H1 (cell line): ENCODE measurements around the gene PLPPR4. TPM values are rescaled to one million over a fixed set of nuclear protein-coding genes. Genes with fewer than 3 reads are reported as not detected.
A peak's percentile ranks its signal among the peaks of the same experiment; 100 is the strongest.

Experiments used
- CBX5 ChIP-seq: fragments of 300-800, 300-1000 bp; sonication (generic); IDR thresholded peaks from 2 replicates; pipeline ENCODE4 v1.7.1; 2016; ENCODE audit warnings: antibody characterized with exemption, low read length, low read depth
- CBX8 ChIP-seq: fragments of 300-800, 300-1000 bp; sonication (generic); IDR thresholded peaks from 2 replicates; pipeline ENCODE4 v1.7.1; 2016; ENCODE audit warnings: low read depth, low read length, borderline replicate concordance
- CREB1 ChIP-seq: IDR thresholded peaks from 2 replicates; pipeline ENCODE4 v1.6.1; 2012; ENCODE audit warnings: inconsistent platforms
- GABPA ChIP-seq: IDR thresholded peaks from 2 replicates; pipeline ENCODE4 v1.6.1; 2011; ENCODE audit warnings: mild to moderate bottlenecking, low read length, moderate library complexity, borderline replicate concordance; ENCODE audit not compliant: insufficient read depth
- POLR2AphosphoS5 ChIP-seq: IDR thresholded peaks from 2 replicates; pipeline ENCODE4 v1.6.1; 2011; ENCODE audit warnings: low read depth, low read length
- RBBP5 ChIP-seq: IDR thresholded peaks from 2 replicates; pipeline ENCODE4 v1.7.1; 2012; ENCODE audit warnings: low read depth, mild to moderate bottlenecking, inconsistent platforms, low read length, moderate library complexity, borderline replicate concordance
- SIN3A ChIP-seq, 2 experiments: IDR thresholded peaks in 1 of 2; conservative IDR thresholded peaks in 1 of 2; 2 replicates each; pipeline ENCODE4 v1.6.1; 2011 to 2012; ENCODE audit warnings: low read length in 2 of 2, improper control_type of control experiment in 1 of 2, low read depth in 1 of 2, mild to moderate bottlenecking in 1 of 2
- SP4 ChIP-seq: IDR thresholded peaks from 2 replicates; pipeline ENCODE4 v1.6.1; 2012; ENCODE audit warnings: low read length, inconsistent platforms
- TEAD4 ChIP-seq: IDR thresholded peaks from 2 replicates; pipeline ENCODE4 v1.6.1; 2012; ENCODE audit warnings: low read depth, low read length, inconsistent platforms, mixed read lengths
- polyA plus RNA-seq, 7 experiments: library from polyadenylated mRNA; depleted of rRNA in 3 of 7; stranded (reverse) in 5 of 7; unstranded in 2 of 7; fragments of >200 nt in 5 of 7; fragments of 200-250 nt in 2 of 7; gene quantifications; 1 replicate in 5 of 7; 2 replicates in 1 of 7; 4 replicates in 1 of 7; pipeline versions ENCODE4 v1.2.1 to v1.2.3, GENCODE V29; 2011 to 2013; ENCODE audit warnings: missing spikeins in 2 of 7, mixed read lengths in 2 of 7
- total RNA-seq: library from RNA; stranded (reverse); fragmentation: NEBNext Ultra II Directional; extraction: Animal tissue kit (Norgen Biotek cat#: 25700); gene quantifications from 2 replicates; pipeline ENCODE4 v1.2.1, GENCODE V29; 2021
- TF ChIP-seq, protein P1 (sequence below): fragments of 300-600 bp; sonication (generic); IDR thresholded peaks from 2 replicates; pipeline ENCODE4 v1.7.1; 2012; ENCODE audit warnings: low read length, moderate library complexity, mild to moderate bottlenecking, inconsistent platforms; ENCODE audit not compliant: insufficient replicate concordance

The PLPPR4 gene
- total and polyA plus RNA-seq, 2 of the 8 experiments (the other 6 are each of a cell fraction or from before 2014, with no cell fraction given), result 0.74 to 2.2 TPM

- 0 out of 4 replicates have a peak, but pooled peaks of 1 of the 2 experiments have one; percentile 16 for TF ChIP-seq SIN3A (conservative IDR thresholded peaks at IDR 0.05 in 1 of 2, IDR thresholded peaks at IDR 0.05 in 1 of 2; ENCODE audit: low read depth in 1 of 2, low read length in 2 of 2)
- TF ChIP-seq, protein P1, sequence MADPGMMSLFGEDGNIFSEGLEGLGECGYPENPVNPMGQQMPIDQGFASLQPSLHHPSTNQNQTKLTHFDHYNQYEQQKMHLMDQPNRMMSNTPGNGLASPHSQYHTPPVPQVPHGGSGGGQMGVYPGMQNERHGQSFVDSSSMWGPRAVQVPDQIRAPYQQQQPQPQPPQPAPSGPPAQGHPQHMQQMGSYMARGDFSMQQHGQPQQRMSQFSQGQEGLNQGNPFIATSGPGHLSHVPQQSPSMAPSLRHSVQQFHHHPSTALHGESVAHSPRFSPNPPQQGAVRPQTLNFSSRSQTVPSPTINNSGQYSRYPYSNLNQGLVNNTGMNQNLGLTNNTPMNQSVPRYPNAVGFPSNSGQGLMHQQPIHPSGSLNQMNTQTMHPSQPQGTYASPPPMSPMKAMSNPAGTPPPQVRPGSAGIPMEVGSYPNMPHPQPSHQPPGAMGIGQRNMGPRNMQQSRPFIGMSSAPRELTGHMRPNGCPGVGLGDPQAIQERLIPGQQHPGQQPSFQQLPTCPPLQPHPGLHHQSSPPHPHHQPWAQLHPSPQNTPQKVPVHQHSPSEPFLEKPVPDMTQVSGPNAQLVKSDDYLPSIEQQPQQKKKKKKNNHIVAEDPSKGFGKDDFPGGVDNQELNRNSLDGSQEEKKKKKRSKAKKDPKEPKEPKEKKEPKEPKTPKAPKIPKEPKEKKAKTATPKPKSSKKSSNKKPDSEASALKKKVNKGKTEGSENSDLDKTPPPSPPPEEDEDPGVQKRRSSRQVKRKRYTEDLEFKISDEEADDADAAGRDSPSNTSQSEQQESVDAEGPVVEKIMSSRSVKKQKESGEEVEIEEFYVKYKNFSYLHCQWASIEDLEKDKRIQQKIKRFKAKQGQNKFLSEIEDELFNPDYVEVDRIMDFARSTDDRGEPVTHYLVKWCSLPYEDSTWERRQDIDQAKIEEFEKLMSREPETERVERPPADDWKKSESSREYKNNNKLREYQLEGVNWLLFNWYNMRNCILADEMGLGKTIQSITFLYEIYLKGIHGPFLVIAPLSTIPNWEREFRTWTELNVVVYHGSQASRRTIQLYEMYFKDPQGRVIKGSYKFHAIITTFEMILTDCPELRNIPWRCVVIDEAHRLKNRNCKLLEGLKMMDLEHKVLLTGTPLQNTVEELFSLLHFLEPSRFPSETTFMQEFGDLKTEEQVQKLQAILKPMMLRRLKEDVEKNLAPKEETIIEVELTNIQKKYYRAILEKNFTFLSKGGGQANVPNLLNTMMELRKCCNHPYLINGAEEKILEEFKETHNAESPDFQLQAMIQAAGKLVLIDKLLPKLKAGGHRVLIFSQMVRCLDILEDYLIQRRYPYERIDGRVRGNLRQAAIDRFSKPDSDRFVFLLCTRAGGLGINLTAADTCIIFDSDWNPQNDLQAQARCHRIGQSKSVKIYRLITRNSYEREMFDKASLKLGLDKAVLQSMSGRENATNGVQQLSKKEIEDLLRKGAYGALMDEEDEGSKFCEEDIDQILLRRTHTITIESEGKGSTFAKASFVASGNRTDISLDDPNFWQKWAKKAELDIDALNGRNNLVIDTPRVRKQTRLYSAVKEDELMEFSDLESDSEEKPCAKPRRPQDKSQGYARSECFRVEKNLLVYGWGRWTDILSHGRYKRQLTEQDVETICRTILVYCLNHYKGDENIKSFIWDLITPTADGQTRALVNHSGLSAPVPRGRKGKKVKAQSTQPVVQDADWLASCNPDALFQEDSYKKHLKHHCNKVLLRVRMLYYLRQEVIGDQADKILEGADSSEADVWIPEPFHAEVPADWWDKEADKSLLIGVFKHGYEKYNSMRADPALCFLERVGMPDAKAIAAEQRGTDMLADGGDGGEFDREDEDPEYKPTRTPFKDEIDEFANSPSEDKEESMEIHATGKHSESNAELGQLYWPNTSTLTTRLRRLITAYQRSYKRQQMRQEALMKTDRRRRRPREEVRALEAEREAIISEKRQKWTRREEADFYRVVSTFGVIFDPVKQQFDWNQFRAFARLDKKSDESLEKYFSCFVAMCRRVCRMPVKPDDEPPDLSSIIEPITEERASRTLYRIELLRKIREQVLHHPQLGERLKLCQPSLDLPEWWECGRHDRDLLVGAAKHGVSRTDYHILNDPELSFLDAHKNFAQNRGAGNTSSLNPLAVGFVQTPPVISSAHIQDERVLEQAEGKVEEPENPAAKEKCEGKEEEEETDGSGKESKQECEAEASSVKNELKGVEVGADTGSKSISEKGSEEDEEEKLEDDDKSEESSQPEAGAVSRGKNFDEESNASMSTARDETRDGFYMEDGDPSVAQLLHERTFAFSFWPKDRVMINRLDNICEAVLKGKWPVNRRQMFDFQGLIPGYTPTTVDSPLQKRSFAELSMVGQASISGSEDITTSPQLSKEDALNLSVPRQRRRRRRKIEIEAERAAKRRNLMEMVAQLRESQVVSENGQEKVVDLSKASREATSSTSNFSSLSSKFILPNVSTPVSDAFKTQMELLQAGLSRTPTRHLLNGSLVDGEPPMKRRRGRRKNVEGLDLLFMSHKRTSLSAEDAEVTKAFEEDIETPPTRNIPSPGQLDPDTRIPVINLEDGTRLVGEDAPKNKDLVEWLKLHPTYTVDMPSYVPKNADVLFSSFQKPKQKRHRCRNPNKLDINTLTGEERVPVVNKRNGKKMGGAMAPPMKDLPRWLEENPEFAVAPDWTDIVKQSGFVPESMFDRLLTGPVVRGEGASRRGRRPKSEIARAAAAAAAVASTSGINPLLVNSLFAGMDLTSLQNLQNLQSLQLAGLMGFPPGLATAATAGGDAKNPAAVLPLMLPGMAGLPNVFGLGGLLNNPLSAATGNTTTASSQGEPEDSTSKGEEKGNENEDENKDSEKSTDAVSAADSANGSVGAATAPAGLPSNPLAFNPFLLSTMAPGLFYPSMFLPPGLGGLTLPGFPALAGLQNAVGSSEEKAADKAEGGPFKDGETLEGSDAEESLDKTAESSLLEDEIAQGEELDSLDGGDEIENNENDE, result no peak
- no peak for TF ChIP-seq CBX5
- 0 out of 2 replicates have a peak, but pooled peaks have one; percentile 31 for TF ChIP-seq TEAD4
- TF ChIP-seq RBBP5, result peak; percentile 54
- TF ChIP-seq POLR2AphosphoS5, result no peak
- no peak for TF ChIP-seq CBX8
- no peak for TF ChIP-seq GABPA
- TF ChIP-seq CREB1, result peak; percentile 37; the same call in 1 of the 2 replicates
- TF ChIP-seq SP4, result no peak
These were observed at the start of gene PLPPR4 (continued) for GRCh38 chr1:99264201-99265021.
